8988T (cell line): Measurements from ENCODE around the gene ASTL.
A peak's percentile ranks its signal among the peaks of the same experiment; 100 is the strongest.
"Not testable (repeated sequence)": the region's sequence is repeated elsewhere in the genome, so short reads cannot be mapped to it uniquely, and the experiment has no call there.

Experiments
- DNase-seq: peaks from one replicate; pipeline ENCODE4 v3.0.0; 2011

ASTL gene

GRCh38 chr2:96145036-96145847, 6.9 kb upstream of the ASTL start, which contains the start of gene DUSP2:
Gene DUSP2, minus strand, starts transcription at chr2:96145440. Its CDS starts 86 bp downstream, at chr2:96145354.
- peak; percentile 66 for DNase-seq

- no peak for DNase-seq
These were observed 6.3 kb upstream of the ASTL start for GRCh38 chr2:96144481-96145035.

- peak; percentile 91 for DNase-seq
These were observed 5.7 kb upstream of the ASTL start for GRCh38 chr2:96143848-96144480.

- no peak for DNase-seq
These were observed 5.0 kb upstream of the ASTL start for GRCh38 chr2:96143231-96143847.

GRCh38 chr2:96142217-96143113, 4.2 kb upstream of the ASTL start:
- DNase-seq = no peak

GRCh38 chr2:96141624-96141967, 3.3 kb upstream of the ASTL start:
- not testable (repeated sequence) for DNase-seq

- no peak for DNase-seq
These were observed 2.8 kb upstream of the ASTL start for GRCh38 chr2:96140941-96141623.

GRCh38 chr2:96139181-96139758, 968 bp upstream of the ASTL start:
- DNase-seq = no peak

GRCh38 chr2:96137321-96138178, 752 bp downstream of the ASTL start:
- no peak for DNase-seq

- DNase-seq = no peak
These were observed 2.1 kb downstream of the ASTL start for GRCh38 chr2:96136129-96136720.

GRCh38 chr2:96135621-96136020, 2.7 kb downstream of the ASTL start:
- no peak for DNase-seq

GRCh38 chr2:96135171-96135570, 3.1 kb downstream of the ASTL start:
- no peak for DNase-seq

GRCh38 chr2:96134421-96134820, 3.9 kb downstream of the ASTL start:
- no peak for DNase-seq

- no peak for DNase-seq
These were observed 6.2 kb downstream of the ASTL start for GRCh38 chr2:96131813-96132745.

- no peak for DNase-seq
These were observed 7.0 kb downstream of the ASTL start for GRCh38 chr2:96131152-96131812.

GRCh38 chr2:96130483-96130882, 7.8 kb downstream of the ASTL start:
- no peak for DNase-seq

- DNase-seq = no peak
These were observed 8.7 kb downstream of the ASTL start for GRCh38 chr2:96129528-96130120.

- no peak for DNase-seq
These were observed 9.8 kb downstream of the ASTL start for GRCh38 chr2:96128456-96128855.
